K562 (cell line): ENCODE results near the gene MRPL10. TPM values are rescaled to one million over a fixed set of nuclear protein-coding genes. Genes with fewer than 3 reads are reported as not detected.

Experiments used
- ATAC-seq: fragments of 200-7000 bp; cut with Tn5 transposase; 3 replicates; pipeline ENCODE4 v1.9.1; 2020; ENCODE audit warnings: moderate library complexity
- BruUV-seq: library from RNA; stranded (reverse); fragments of 400-500 nt; replicated peaks from 2 replicates; lab custom pipeline; 2021; lab: Mats Ljungman, UMichigan
- CTCF ChIA-PET: fragments of 300-600 bp; formaldehyde crosslinking; extraction: SDS; loops from one replicate; lab custom pipeline; 2021; ENCODE audit warnings: low intra/inter-chr PET ratio; lab: Yijun Ruan, JAX
- POLR2A ChIA-PET: fragments of 300-600, 350-650 bp; sonication (Branson Sonifier 250); formaldehyde crosslinking; extraction: SDS; loops from one replicate; lab custom pipeline; 2021; ENCODE audit warnings: antibody characterized with exemption, inconsistent platforms; lab: Yijun Ruan, JAX
- DNase-seq, 4 experiments: peaks; one replicate each; pipeline versions ENCODE4 v3.0.0 to v3.0.0-alpha.2; 2011 to 2018; ENCODE audit warnings: low spot score in 3 of 4, mixed read lengths in 3 of 4; ENCODE audit errors: extremely low read depth in 1 of 4
- FAIRE-seq: peaks from 2 replicates; lab custom pipeline; 2011; peaks lifted over from hg19 to GRCh38; lab: Jason Lieb, UNC
- H2AFZ ChIP-seq: 2 replicates; pipeline ENCODE4 v1.6.0; 2011; ENCODE audit warnings: low read depth, low read length, control low read depth, inconsistent platforms
- H3K27ac ChIP-seq: fragments of 200-600 bp; 3 replicates; pipeline ENCODE4 v1.8.0; 2011; ENCODE audit warnings: low read depth, mild to moderate bottlenecking, control low read depth, inconsistent platforms, low read length, moderate library complexity, mixed read lengths; ENCODE audit errors: extremely low read depth
- H3K27me3 ChIP-seq, 2 experiments: fragments of 300-600 bp in 1 of 2; 2 replicates in 1 of 2; 3 replicates in 1 of 2; pipeline versions ENCODE4 v1.6.0 to v1.8.0; 2011; ENCODE audit warnings: inconsistent platforms in 2 of 2, low read length in 2 of 2, mild to moderate bottlenecking in 1 of 2, mixed read lengths in 1 of 2, moderate library complexity in 1 of 2; ENCODE audit not compliant: control insufficient read depth in 2 of 2, insufficient read depth in 2 of 2
- H3K36me3 ChIP-seq: fragments of 300-600 bp; 3 replicates; pipeline ENCODE4 v1.8.0; 2011; ENCODE audit warnings: mild to moderate bottlenecking, low read length, inconsistent platforms; ENCODE audit not compliant: control insufficient read depth, insufficient read depth
- H3K4me1 ChIP-seq, 2 experiments: fragments of 200-600 bp in 1 of 2; replicated peaks in 1 of 2; 2 replicates in 1 of 2; 3 replicates in 1 of 2; pipeline versions ENCODE4 v1.5.1 to v1.8.0; 2011; ENCODE audit warnings: inconsistent platforms in 2 of 2, low read length in 2 of 2, mild to moderate bottlenecking in 1 of 2, mixed read lengths in 1 of 2, moderate library complexity in 1 of 2; ENCODE audit not compliant: control insufficient read depth in 2 of 2, insufficient read depth in 2 of 2
- H3K4me2 ChIP-seq: 2 replicates; pipeline ENCODE4 v1.6.1; 2011; ENCODE audit warnings: low read length, control low read depth, inconsistent platforms, mixed read lengths; ENCODE audit not compliant: insufficient read depth
- H3K4me3 ChIP-seq: fragments of 200-600 bp; sonication (generic), shearing (Covaris generic); 2 replicates; pipeline ENCODE4 v1.5.1; 2016; ENCODE audit warnings: control low read depth, inconsistent platforms
- H3K79me2 ChIP-seq: fragments of 200-600 bp; 3 replicates; pipeline ENCODE4 v1.8.0; 2011; ENCODE audit warnings: low read length, inconsistent platforms; ENCODE audit not compliant: control insufficient read depth, insufficient read depth
- H3K9ac ChIP-seq, 2 experiments: 2 replicates each; pipeline versions ENCODE4 v1.6.0 to v1.6.1; 2011; ENCODE audit warnings: low read depth in 2 of 2, low read length in 2 of 2, control low read depth in 1 of 2, inconsistent platforms in 1 of 2, mild to moderate bottlenecking in 1 of 2, mixed read lengths in 1 of 2; ENCODE audit not compliant: insufficient read depth in 1 of 2
- H3K9me1 ChIP-seq: one replicate; pipeline ENCODE4 v1.6.0; 2011; ENCODE audit warnings: inconsistent platforms, mild to moderate bottlenecking, low read length, moderate library complexity; ENCODE audit not compliant: control insufficient read depth, insufficient read depth
- H3K9me3 ChIP-seq: replicated peaks from 2 replicates; pipeline ENCODE4 v1.5.1; 2011; ENCODE audit warnings: low read depth, low read length, inconsistent platforms; ENCODE audit not compliant: control insufficient read depth, insufficient read depth
- H4K20me1 ChIP-seq: replicated peaks from 2 replicates; pipeline ENCODE4 v1.6.1; 2011; ENCODE audit warnings: low read length, inconsistent platforms, mixed read lengths; ENCODE audit not compliant: control insufficient read depth, insufficient read depth
- CCAR2 ChIP-seq: fragments of 200-400 bp; formaldehyde crosslinking; IDR thresholded peaks from 2 replicates; pipeline ENCODE4 v1.6.1; 2017; ENCODE audit warnings: mild to moderate bottlenecking, low read depth, low read length
- FOXA3 ChIP-seq, 2 experiments: fragments of 450-650 bp in 1 of 2; sonication (generic) in 1 of 2; formaldehyde crosslinking; IDR thresholded peaks in 1 of 2; conservative IDR thresholded peaks in 1 of 2; 2 replicates each; pipeline versions ENCODE4 v1.4.0 to v1.8.0; 2020 to 2022; ENCODE audit warnings: mild to moderate bottlenecking in 2 of 2, missing genetic modification reagents in 1 of 2
- HMGN3 ChIP-seq: IDR thresholded peaks from 2 replicates; pipeline ENCODE4 v1.6.1; 2011; ENCODE audit warnings: borderline replicate concordance, low read depth, mild to moderate bottlenecking, mixed read lengths, low read length; ENCODE audit not compliant: insufficient read length; ENCODE audit errors: extremely low read depth
- MTA1 ChIP-seq: fragments of 450-650 bp; IDR thresholded peaks from 2 replicates; pipeline ENCODE4 v1.6.1; 2017; ENCODE audit warnings: borderline replicate concordance
- PYGO2 ChIP-seq: fragments of 450-650 bp; IDR thresholded peaks from 2 replicates; pipeline ENCODE4 v1.6.1; 2016; ENCODE audit warnings: mild to moderate bottlenecking, missing genetic modification characterization, moderate library complexity, missing compliant biosample characterization
- RBM34 ChIP-seq: fragments of 200-400 bp; formaldehyde crosslinking; IDR thresholded peaks from 2 replicates; pipeline ENCODE4 v1.6.1; 2018; ENCODE audit warnings: low read length, borderline replicate concordance; ENCODE audit not compliant: insufficient read depth
- TAF1 ChIP-seq: IDR thresholded peaks from 2 replicates; pipeline ENCODE4 v1.6.1; 2011; ENCODE audit warnings: mild to moderate bottlenecking, low read length, moderate library complexity; ENCODE audit not compliant: insufficient read depth, control insufficient read depth, severe bottlenecking; ENCODE audit errors: extremely low read depth
- ZNF12 ChIP-seq: sonication (generic); formaldehyde crosslinking; IDR thresholded peaks from 2 replicates; pipeline ENCODE4 v1.4.0; 2020; ENCODE audit warnings: mild to moderate bottlenecking, missing genetic modification reagents
- ZNF830 ChIP-seq: fragments of 250-450 bp; sonication (Bioruptor Pico); IDR thresholded peaks from 2 replicates; pipeline ENCODE4 v1.5.0; 2021; ENCODE audit warnings: mild to moderate bottlenecking
- WGBS: fragments of 100-300 bp; shearing (Covaris generic); methylation state at CpG from one replicate; pipeline ENCODE4 v1.1.6; 2016; ENCODE audit warnings: low coverage, mixed read lengths; ENCODE audit not compliant: insufficient coverage; ENCODE audit errors: missing lambda C conversion rate; 5-methylcytosine and 5-hydroxymethylcytosine counted together
- in situ Hi-C: fragments of 300-500 bp; cut with MboI; formaldehyde crosslinking; loops from 4 replicates; pipeline ENCODE4 v1.15.0; 2018; ENCODE audit warnings: inconsistent platforms, mixed read lengths
- intact Hi-C: fragments of 100-400 bp; cut with micrococcal nuclease; formaldehyde crosslinking; loops from 2 replicates; pipeline ENCODE4 v1.14.2; 2022
- polyA plus RNA-seq, 8 experiments: library from polyadenylated mRNA; depleted of rRNA in 4 of 8; stranded (reverse) in 5 of 8; unstranded in 3 of 8; fragments of >200 nt; fragmentation: Nextera tagmentation in 2 of 8; fragmentation: Illumina TruSeq in 1 of 8; extraction: Ambion mirVana in 2 of 8; extraction: Trizol in 1 of 8; gene quantifications; 2 replicates each; pipeline versions ENCODE4 v1.2.1 to v1.2.3, GENCODE V29; 2011 to 2014; ENCODE audit warnings: inconsistent platforms in 1 of 8, missing spikeins in 1 of 8
- total RNA-seq, 7 experiments: library from RNA; depleted of rRNA in 6 of 7; stranded (reverse); fragments of >200 nt in 6 of 7; fragmentation: Illumina TruSeq in 2 of 7; extraction: Trizol in 2 of 7; gene quantifications; 2 replicates each; pipeline versions ENCODE4 v1.2.1 to v1.2.3, GENCODE V29; 2011 to 2021; ENCODE audit warnings: low replicate concordance in 1 of 7

MRPL10 gene
- total and polyA plus RNA-seq, 9 of the 15 experiments (the other 6 are each of a cell fraction or from before 2014, with no cell fraction given), result 27.8 to 105 (median 67.3) TPM

DNA sequence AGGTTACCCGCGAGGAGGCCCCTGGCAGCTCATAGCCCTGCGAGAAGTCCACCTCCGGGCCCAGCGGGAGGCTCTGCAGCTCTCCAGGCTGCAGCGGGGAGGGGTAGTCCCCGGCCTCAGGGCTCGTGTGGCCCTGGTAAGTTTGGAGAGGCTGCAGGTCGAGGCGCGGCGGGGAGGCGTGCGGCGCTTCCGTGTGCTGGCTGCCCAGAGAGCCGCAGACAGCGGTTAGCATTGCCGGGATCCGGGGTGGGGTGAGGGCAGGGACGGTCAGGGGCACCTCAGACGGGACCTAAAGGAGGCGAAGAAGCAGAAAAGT, 16.8 kb upstream of the MRPL10 start:
- ChIA-PET POLR2A (interaction anchor here (0.7 to 2.4 kb wide), 5 partner anchors 11 to 47 kb away, joined by 3 to 11 read pairs (median 3); partner anchors contain the start of gene SP2), CTCF (interaction anchor here (0.6 kb wide), 2 partner anchors 16 to 795 kb away, joined by 3 read pairs; no protein-coding TSS in a partner anchor)
- no peak overlapping the region for H3K4me2 ChIP-seq
- 75% methylated on average over 9 of the region's 23 CpGs for WGBS
- intact Hi-C loops (loop anchor here (10.0 kb wide), 1 partner anchor 287 kb away; no protein-coding TSS in a partner anchor), in situ Hi-C loops (no loop called here)
- TF ChIP-seq PYGO2 (tag) (no peak), HMGN3 (peak; percentile 25), MTA1 (no peak), ZNF12 (CRISPR knock-in tag) (no peak), ZNF830 (CRISPR knock-in tag) (no peak), RBM34 (no peak), TAF1 (no peak), FOXA3 (CRISPR knock-in tag; conservative IDR thresholded peaks at IDR 0.05 in 1 of 2, IDR thresholded peaks at IDR 0.05 in 1 of 2) (no peak), CCAR2 (no peak)
- H3K4me3 ChIP-seq, result no peak overlapping the region
- H4K20me1 ChIP-seq, result no peaks in the 10 kb centered on the region
- H3K9ac ChIP-seq, result no peak overlapping the region
- peaks cover 18% of the 10 kb centered on the region for H3K79me2 ChIP-seq
- no peak overlapping the region for H3K27ac ChIP-seq
- ATAC-seq (no peak), DNase-seq (no peak), FAIRE-seq (no peak)
- no peaks in the 10 kb centered on the region for H3K9me3 ChIP-seq
- H3K27me3 ChIP-seq, result no peaks in the 10 kb centered on the region
- no TSS peak for BruUV-seq
- H3K4me1 ChIP-seq, result peaks cover 36 to 60% of the 10 kb centered on the region in 2 experiments
- no peak overlapping the region for H2AFZ ChIP-seq
- no peaks in the 10 kb centered on the region for H3K9me1 ChIP-seq
- no peaks in the 10 kb centered on the region; the same call in 2 of the 3 replicates for H3K36me3 ChIP-seq
